Thoracic aorta (tissue), 2 donors: Measurements from ENCODE around the gene OVCA2. TPM values are rescaled to one million over a fixed set of nuclear protein-coding genes. Genes with fewer than 3 reads are reported as not detected.

ENCODE experiments used
- ATAC-seq: fragments of 150-250 bp; one replicate; pipeline ENCODE4 v1.8.0; 2017; ENCODE audit warnings: low read depth; ENCODE audit not compliant: insufficient number of reproducible peaks, low FRiP score
- DNase-seq: peaks from one replicate; pipeline ENCODE4 v3.0.0-alpha.2; 2020; ENCODE audit warnings: low spot score
- H3K27ac ChIP-seq, 2 donors: fragments of 200-600 bp; sonication (generic); 1 replicate in 1 of 2; 2 replicates in 1 of 2; pipeline ENCODE4 v1.5.1; 2016; ENCODE audit warnings: mild to moderate bottlenecking in 2 of 2, moderate library complexity in 2 of 2
- H3K27me3 ChIP-seq: fragments of 200-600 bp; sonication (generic); replicated peaks from 2 replicates; pipeline ENCODE4 v1.6.0; 2016; ENCODE audit warnings: mild to moderate bottlenecking; ENCODE audit not compliant: insufficient read depth
- H3K36me3 ChIP-seq: fragments of 200-600 bp; sonication (generic); one replicate; pipeline ENCODE4 v1.5.1; 2016
- H3K4me1 ChIP-seq, 2 donors: fragments of 200-600 bp; sonication (generic); 1 replicate in 1 of 2; 2 replicates in 1 of 2; pipeline versions ENCODE4 v1.5.1 to v1.6.0; 2016; ENCODE audit warnings: low read depth in 2 of 2, mild to moderate bottlenecking in 1 of 2; ENCODE audit not compliant: control insufficient read depth in 1 of 2
- H3K4me3 ChIP-seq: fragments of 200-600 bp; sonication (generic); 2 replicates; pipeline ENCODE4 v1.5.1; 2016; ENCODE audit warnings: mild to moderate bottlenecking
- H3K9me3 ChIP-seq: fragments of 200-600 bp; sonication (generic); 2 replicates; pipeline ENCODE4 v1.5.1; 2016
- total RNA-seq, 2 donors: library from RNA; depleted of rRNA; stranded (reverse); fragments of >200 nt; gene quantifications; one replicate each; pipeline versions ENCODE4 v1.1.0 to v1.2.3, GENCODE V29; 2016
- TF ChIP-seq, protein P1 (sequence below): fragments of 200-600 bp; sonication (generic); IDR thresholded peaks from one replicate; pipeline ENCODE4 v1.5.1; 2019; ENCODE audit warnings: antibody characterized with exemption

Gene OVCA2
- total RNA-seq, 2 donors from 2014 or later, result 44.1 to 46.6 TPM

- no peaks in the 10 kb centered on the region for H3K9me3 ChIP-seq
- no peak overlapping the region for H3K27ac ChIP-seq
- H3K36me3 ChIP-seq, result no peaks in the 10 kb centered on the region
- H3K4me3 ChIP-seq, result peak overlapping the region; percentile 77
- ATAC-seq, result no peak
- no peak for DNase-seq
- TF ChIP-seq, protein P1, sequence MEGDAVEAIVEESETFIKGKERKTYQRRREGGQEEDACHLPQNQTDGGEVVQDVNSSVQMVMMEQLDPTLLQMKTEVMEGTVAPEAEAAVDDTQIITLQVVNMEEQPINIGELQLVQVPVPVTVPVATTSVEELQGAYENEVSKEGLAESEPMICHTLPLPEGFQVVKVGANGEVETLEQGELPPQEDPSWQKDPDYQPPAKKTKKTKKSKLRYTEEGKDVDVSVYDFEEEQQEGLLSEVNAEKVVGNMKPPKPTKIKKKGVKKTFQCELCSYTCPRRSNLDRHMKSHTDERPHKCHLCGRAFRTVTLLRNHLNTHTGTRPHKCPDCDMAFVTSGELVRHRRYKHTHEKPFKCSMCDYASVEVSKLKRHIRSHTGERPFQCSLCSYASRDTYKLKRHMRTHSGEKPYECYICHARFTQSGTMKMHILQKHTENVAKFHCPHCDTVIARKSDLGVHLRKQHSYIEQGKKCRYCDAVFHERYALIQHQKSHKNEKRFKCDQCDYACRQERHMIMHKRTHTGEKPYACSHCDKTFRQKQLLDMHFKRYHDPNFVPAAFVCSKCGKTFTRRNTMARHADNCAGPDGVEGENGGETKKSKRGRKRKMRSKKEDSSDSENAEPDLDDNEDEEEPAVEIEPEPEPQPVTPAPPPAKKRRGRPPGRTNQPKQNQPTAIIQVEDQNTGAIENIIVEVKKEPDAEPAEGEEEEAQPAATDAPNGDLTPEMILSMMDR, result peak; percentile 60
- peaks cover 4 to 48% of the 10 kb centered on the region in 2 donors for H3K4me1 ChIP-seq
- H3K27me3 ChIP-seq, result no peaks in the 10 kb centered on the region
Measured at GRCh38 chr17:2025622-2026309, 16.1 kb upstream of the OVCA2 start.

GRCh38 chr17:2027528-2028233 lies 14.1 kb upstream of the OVCA2 start:
- no peaks in the 10 kb centered on the region for H3K27me3 ChIP-seq
- DNase-seq, result no peak
- ATAC-seq, result no peak
- no peaks in the 10 kb centered on the region for H3K36me3 ChIP-seq
- H3K4me1 ChIP-seq, result peaks cover 8 to 61% of the 10 kb centered on the region in 2 donors
- TF ChIP-seq, protein P1, result no peak
- H3K27ac ChIP-seq, result no peak overlapping the region
- H3K4me3 ChIP-seq, result no peak overlapping the region
- H3K9me3 ChIP-seq, result no peaks in the 10 kb centered on the region

- TF ChIP-seq, protein P1, result no peak
Measured at GRCh38 chr17:2028234-2028614, 13.6 kb upstream of the OVCA2 start.

DNA sequence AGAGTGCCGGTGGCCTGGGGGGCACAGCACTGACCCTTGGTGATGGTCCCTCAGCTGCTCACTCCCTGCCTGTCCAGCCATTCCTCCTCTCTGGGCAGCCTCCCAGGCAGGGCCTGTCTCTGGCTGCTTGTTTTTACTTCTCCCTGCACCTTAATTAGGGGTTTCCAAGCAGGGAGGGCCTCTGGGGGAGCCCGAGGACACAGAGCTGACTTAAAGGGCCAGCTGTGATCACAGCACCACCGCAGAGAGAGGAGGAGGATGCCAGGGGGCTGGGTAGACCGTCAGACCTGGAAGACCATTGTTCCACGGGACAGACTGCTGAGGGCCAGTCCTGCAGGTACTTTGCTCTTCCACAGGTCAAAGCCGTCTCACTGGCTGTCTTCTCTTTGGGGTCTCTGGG lies 13.1 kb upstream of the OVCA2 start:
- H3K27me3 ChIP-seq, result no peaks in the 10 kb centered on the region

More at GRCh38 chr17:2028234-2028614, 13.6 kb upstream of the OVCA2 start:
- Histone ChIP-seq H3K36me3 (no peaks in the 10 kb centered on the region), H3K27ac (no peak overlapping the region), H3K4me1 (peaks cover 6 to 61% of the 10 kb centered on the region in 2 donors), H3K27me3 (no peaks in the 10 kb centered on the region), H3K9me3 (no peaks in the 10 kb centered on the region), H3K4me3 (no peak overlapping the region)
- ATAC-seq, result no peak
- no peak for DNase-seq

More for the DNA sequence above, 13.1 kb upstream of the OVCA2 start:
- Histone ChIP-seq H3K9me3 (no peaks in the 10 kb centered on the region), H3K27ac (no peak overlapping the region), H3K4me3 (no peak overlapping the region), H3K36me3 (peaks cover 1% of the 10 kb centered on the region), H3K4me1 (peaks cover 4 to 59% of the 10 kb centered on the region in 2 donors)
- DNase-seq, result no peak
- no peak for ATAC-seq
- TF ChIP-seq, protein P1, result no peak
